HEK293 (cell line): ENCODE data around the gene ERCC1.
A peak's percentile ranks its signal among the peaks of the same experiment; 100 is the strongest.

Experiments used
- IKZF3 ChIP-seq: fragments of 450-650 bp; IDR thresholded peaks from 2 replicates; pipeline ENCODE4 v1.5.0; 2018; ENCODE audit warnings: missing biosample characterization, mild to moderate bottlenecking, missing genetic modification characterization, moderate library complexity
- SCRT2 ChIP-seq: fragments of 450-650 bp; formaldehyde crosslinking; IDR thresholded peaks from 2 replicates; pipeline ENCODE4 v1.5.1; 2016; ENCODE audit warnings: missing biosample characterization, missing genetic modification characterization
- TRIM28 ChIP-seq: IDR thresholded peaks from 2 replicates; pipeline ENCODE4 v1.6.1; 2011; ENCODE audit warnings: low read length, control low read depth, borderline replicate concordance
- ZNF133 ChIP-seq: fragments of 450-650 bp; formaldehyde crosslinking; IDR thresholded peaks from 2 replicates; pipeline ENCODE4 v1.5.1; 2016; ENCODE audit warnings: missing biosample characterization, missing genetic modification characterization
- ZNF157 ChIP-seq: fragments of 450-650 bp; formaldehyde crosslinking; IDR thresholded peaks from 2 replicates; pipeline ENCODE4 v1.5.1; 2016; ENCODE audit warnings: missing biosample characterization, missing genetic modification characterization
- ZNF274 ChIP-seq, 2 experiments: fragments of 200-500 bp in 1 of 2; fragments of 450-650 bp in 1 of 2; sonication (Bioruptor generic) in 1 of 2; formaldehyde crosslinking in 1 of 2; IDR thresholded peaks; 2 replicates each; pipeline versions ENCODE4 v1.5.1 to v1.6.1; 2014 to 2016; ENCODE audit warnings: borderline replicate concordance in 1 of 2, inconsistent platforms in 1 of 2, low read length in 1 of 2, missing biosample characterization in 1 of 2, missing genetic modification characterization in 1 of 2
- ZNF341 ChIP-seq: fragments of 450-650 bp; formaldehyde crosslinking; IDR thresholded peaks from 2 replicates; pipeline ENCODE4; 2016; ENCODE audit warnings: low read depth, missing biosample characterization, missing genetic modification characterization
- ZNF394 ChIP-seq: fragments of 450-650 bp; formaldehyde crosslinking; IDR thresholded peaks from 2 replicates; pipeline ENCODE4 v1.5.1; 2016; ENCODE audit warnings: missing biosample characterization, missing genetic modification characterization, mild to moderate bottlenecking, moderate library complexity, borderline replicate concordance
- ZNF555 ChIP-seq: fragments of 450-650 bp; formaldehyde crosslinking; conservative IDR thresholded peaks from 2 replicates; pipeline ENCODE4 v1.5.1; 2017; ENCODE audit warnings: missing biosample characterization, mild to moderate bottlenecking, missing genetic modification characterization, inconsistent platforms
- ZNF624 ChIP-seq: fragments of 450-650 bp; formaldehyde crosslinking; IDR thresholded peaks from 2 replicates; pipeline ENCODE4 v1.5.1; 2017; ENCODE audit warnings: missing biosample characterization, missing genetic modification characterization
- ZNF629 ChIP-seq: fragments of 450-650 bp; formaldehyde crosslinking; IDR thresholded peaks from 2 replicates; pipeline ENCODE4 v1.5.1; 2017; ENCODE audit warnings: missing biosample characterization, missing genetic modification characterization
- ZNF654 ChIP-seq: fragments of 450-650 bp; formaldehyde crosslinking; IDR thresholded peaks from 2 replicates; pipeline ENCODE4 v1.5.1; 2016; ENCODE audit warnings: low read depth, missing biosample characterization, missing genetic modification characterization
- ZNF777 ChIP-seq: fragments of 450-650 bp; formaldehyde crosslinking; IDR thresholded peaks from 2 replicates; pipeline ENCODE4 v1.5.1; 2017; ENCODE audit warnings: missing biosample characterization, missing genetic modification characterization, borderline replicate concordance
- TF ChIP-seq, protein P1 (sequence below): fragments of 450-650 bp; formaldehyde crosslinking; IDR thresholded peaks from 2 replicates; pipeline ENCODE4 v1.5.1; 2016; ENCODE audit warnings: missing biosample characterization, missing genetic modification characterization, borderline replicate concordance
- TF ChIP-seq, protein P2 (sequence below): fragments of 450-650 bp; IDR thresholded peaks from 2 replicates; pipeline ENCODE4 v1.5.1; 2018; ENCODE audit warnings: missing biosample characterization, missing genetic modification characterization
- TF ChIP-seq, protein P3 (sequence below): fragments of 450-650 bp; formaldehyde crosslinking; optimal IDR thresholded peaks from 2 replicates; pipeline ENCODE3; 2016; ENCODE audit warnings: missing biosample characterization, mild to moderate bottlenecking, missing genetic modification characterization
- TF ChIP-seq, protein P4 (sequence below): fragments of 450-650 bp; formaldehyde crosslinking; IDR thresholded peaks from 2 replicates; pipeline ENCODE4 v1.5.1; 2017; ENCODE audit warnings: missing biosample characterization, mild to moderate bottlenecking, missing genetic modification characterization, moderate library complexity
- TF ChIP-seq, protein P5 (sequence below): sonication (generic); formaldehyde crosslinking; IDR thresholded peaks from 2 replicates; pipeline ENCODE4 v1.8.1; 2022; ENCODE audit warnings: mild to moderate bottlenecking, moderate library complexity, missing genetic modification reagents
- TF ChIP-seq, protein P6 (sequence below): fragments of 450-650 bp; IDR thresholded peaks from 2 replicates; pipeline ENCODE4 v1.5.1; 2018; ENCODE audit warnings: missing biosample characterization, mild to moderate bottlenecking, missing genetic modification characterization
- TF ChIP-seq, protein P7 (sequence below): fragments of 450-650 bp; formaldehyde crosslinking; IDR thresholded peaks from 2 replicates; pipeline ENCODE4 v1.5.1; 2016; ENCODE audit warnings: missing biosample characterization, missing genetic modification characterization
- TF ChIP-seq, protein P8 (sequence below): fragments of 450-650 bp; formaldehyde crosslinking; IDR thresholded peaks from 2 replicates; pipeline ENCODE4 v1.5.1; 2016; ENCODE audit warnings: missing biosample characterization, missing genetic modification characterization

Gene ERCC1

DNA sequence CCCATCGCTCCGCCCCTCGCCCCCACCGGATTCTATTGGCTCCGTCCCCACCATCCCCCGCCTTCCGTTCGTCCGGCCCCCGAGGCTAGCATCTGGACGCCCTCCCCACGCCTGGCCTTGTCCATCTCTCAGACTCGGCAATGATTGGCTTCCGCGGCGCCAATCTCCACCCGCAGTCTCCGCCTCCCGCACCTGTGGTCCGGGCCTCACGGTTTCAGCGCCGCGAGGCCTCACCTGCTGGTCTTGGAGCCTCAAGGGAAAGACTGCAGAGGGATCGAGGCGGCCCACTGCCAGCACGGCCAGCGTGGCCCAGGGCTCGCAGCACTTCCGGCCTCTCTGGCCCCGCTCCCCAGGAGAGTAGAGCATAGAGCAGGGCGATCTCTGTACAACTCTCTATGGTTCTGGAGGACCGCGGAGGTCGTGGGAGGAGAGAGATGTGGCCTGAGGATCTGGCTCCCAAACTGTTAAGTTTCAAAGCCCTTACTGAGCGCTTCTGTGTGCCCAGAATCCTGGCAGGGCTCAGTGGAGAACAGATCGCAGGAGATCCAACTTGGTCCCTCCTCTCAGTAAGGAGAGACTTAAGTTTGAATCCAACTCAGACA lies at the start of gene ERCC1 (continued):
- TF ChIP-seq, protein P1, sequence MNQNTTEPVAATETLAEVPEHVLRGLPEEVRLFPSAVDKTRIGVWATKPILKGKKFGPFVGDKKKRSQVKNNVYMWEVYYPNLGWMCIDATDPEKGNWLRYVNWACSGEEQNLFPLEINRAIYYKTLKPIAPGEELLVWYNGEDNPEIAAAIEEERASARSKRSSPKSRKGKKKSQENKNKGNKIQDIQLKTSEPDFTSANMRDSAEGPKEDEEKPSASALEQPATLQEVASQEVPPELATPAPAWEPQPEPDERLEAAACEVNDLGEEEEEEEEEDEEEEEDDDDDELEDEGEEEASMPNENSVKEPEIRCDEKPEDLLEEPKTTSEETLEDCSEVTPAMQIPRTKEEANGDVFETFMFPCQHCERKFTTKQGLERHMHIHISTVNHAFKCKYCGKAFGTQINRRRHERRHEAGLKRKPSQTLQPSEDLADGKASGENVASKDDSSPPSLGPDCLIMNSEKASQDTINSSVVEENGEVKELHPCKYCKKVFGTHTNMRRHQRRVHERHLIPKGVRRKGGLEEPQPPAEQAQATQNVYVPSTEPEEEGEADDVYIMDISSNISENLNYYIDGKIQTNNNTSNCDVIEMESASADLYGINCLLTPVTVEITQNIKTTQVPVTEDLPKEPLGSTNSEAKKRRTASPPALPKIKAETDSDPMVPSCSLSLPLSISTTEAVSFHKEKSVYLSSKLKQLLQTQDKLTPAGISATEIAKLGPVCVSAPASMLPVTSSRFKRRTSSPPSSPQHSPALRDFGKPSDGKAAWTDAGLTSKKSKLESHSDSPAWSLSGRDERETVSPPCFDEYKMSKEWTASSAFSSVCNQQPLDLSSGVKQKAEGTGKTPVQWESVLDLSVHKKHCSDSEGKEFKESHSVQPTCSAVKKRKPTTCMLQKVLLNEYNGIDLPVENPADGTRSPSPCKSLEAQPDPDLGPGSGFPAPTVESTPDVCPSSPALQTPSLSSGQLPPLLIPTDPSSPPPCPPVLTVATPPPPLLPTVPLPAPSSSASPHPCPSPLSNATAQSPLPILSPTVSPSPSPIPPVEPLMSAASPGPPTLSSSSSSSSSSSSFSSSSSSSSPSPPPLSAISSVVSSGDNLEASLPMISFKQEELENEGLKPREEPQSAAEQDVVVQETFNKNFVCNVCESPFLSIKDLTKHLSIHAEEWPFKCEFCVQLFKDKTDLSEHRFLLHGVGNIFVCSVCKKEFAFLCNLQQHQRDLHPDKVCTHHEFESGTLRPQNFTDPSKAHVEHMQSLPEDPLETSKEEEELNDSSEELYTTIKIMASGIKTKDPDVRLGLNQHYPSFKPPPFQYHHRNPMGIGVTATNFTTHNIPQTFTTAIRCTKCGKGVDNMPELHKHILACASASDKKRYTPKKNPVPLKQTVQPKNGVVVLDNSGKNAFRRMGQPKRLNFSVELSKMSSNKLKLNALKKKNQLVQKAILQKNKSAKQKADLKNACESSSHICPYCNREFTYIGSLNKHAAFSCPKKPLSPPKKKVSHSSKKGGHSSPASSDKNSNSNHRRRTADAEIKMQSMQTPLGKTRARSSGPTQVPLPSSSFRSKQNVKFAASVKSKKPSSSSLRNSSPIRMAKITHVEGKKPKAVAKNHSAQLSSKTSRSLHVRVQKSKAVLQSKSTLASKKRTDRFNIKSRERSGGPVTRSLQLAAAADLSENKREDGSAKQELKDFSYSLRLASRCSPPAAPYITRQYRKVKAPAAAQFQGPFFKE (tag by site-specific recombination), result no peak
- TF ChIP-seq, protein P2, sequence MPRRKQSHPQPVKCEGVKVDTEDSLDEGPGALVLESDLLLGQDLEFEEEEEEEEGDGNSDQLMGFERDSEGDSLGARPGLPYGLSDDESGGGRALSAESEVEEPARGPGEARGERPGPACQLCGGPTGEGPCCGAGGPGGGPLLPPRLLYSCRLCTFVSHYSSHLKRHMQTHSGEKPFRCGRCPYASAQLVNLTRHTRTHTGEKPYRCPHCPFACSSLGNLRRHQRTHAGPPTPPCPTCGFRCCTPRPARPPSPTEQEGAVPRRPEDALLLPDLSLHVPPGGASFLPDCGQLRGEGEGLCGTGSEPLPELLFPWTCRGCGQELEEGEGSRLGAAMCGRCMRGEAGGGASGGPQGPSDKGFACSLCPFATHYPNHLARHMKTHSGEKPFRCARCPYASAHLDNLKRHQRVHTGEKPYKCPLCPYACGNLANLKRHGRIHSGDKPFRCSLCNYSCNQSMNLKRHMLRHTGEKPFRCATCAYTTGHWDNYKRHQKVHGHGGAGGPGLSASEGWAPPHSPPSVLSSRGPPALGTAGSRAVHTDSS (tag by site-specific recombination), result no peak
- TF ChIP-seq, protein P3, sequence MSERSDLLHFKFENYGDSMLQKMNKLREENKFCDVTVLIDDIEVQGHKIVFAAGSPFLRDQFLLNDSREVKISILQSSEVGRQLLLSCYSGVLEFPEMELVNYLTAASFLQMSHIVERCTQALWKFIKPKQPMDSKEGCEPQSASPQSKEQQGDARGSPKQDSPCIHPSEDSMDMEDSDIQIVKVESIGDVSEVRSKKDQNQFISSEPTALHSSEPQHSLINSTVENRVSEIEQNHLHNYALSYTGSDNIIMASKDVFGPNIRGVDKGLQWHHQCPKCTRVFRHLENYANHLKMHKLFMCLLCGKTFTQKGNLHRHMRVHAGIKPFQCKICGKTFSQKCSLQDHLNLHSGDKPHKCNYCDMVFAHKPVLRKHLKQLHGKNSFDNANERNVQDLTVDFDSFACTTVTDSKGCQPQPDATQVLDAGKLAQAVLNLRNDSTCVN (tag by site-specific recombination), result peak; percentile 27
- TF ChIP-seq ZNF341 (tag by site-specific recombination) (peak; percentile 87), ZNF654 (tag by site-specific recombination) (no peak), SCRT2 (tag by site-specific recombination) (peak; percentile 99), ZNF394 (tag by site-specific recombination) (no peak), ZNF133 (no peak), TRIM28 (no peak), ZNF274 (IDR thresholded peaks at IDR 0.05; ENCODE audit: low read length) (no peak), ZNF274 (tag by site-specific recombination; IDR thresholded peaks at IDR 0.05; ENCODE audit: borderline replicate concordance) (no peak), ZNF777 (tag by site-specific recombination) (no peak), ZNF624 (tag by site-specific recombination) (no peak), ZNF157 (no peak), ZNF629 (tag by site-specific recombination) (0 out of 2 replicates have a peak, but pooled peaks have one; percentile 37), ZNF555 (tag by site-specific recombination) (no peak), IKZF3 (tag by site-specific recombination) (no peak)
- TF ChIP-seq, protein P4, sequence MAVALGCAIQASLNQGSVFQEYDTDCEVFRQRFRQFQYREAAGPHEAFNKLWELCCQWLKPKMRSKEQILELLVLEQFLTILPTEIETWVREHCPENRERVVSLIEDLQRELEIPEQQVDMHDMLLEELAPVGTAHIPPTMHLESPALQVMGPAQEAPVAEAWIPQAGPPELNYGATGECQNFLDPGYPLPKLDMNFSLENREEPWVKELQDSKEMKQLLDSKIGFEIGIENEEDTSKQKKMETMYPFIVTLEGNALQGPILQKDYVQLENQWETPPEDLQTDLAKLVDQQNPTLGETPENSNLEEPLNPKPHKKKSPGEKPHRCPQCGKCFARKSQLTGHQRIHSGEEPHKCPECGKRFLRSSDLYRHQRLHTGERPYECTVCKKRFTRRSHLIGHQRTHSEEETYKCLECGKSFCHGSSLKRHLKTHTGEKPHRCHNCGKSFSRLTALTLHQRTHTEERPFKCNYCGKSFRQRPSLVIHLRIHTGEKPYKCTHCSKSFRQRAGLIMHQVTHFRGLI (tag by site-specific recombination), result peak; percentile 53
- TF ChIP-seq, protein P5, sequence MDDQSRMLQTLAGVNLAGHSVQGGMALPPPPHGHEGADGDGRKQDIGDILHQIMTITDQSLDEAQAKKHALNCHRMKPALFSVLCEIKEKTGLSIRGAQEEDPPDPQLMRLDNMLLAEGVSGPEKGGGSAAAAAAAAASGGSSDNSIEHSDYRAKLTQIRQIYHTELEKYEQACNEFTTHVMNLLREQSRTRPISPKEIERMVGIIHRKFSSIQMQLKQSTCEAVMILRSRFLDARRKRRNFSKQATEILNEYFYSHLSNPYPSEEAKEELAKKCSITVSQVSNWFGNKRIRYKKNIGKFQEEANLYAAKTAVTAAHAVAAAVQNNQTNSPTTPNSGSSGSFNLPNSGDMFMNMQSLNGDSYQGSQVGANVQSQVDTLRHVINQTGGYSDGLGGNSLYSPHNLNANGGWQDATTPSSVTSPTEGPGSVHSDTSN (CRISPR knock-in tag), result peak; percentile 92
- TF ChIP-seq, protein P6, sequence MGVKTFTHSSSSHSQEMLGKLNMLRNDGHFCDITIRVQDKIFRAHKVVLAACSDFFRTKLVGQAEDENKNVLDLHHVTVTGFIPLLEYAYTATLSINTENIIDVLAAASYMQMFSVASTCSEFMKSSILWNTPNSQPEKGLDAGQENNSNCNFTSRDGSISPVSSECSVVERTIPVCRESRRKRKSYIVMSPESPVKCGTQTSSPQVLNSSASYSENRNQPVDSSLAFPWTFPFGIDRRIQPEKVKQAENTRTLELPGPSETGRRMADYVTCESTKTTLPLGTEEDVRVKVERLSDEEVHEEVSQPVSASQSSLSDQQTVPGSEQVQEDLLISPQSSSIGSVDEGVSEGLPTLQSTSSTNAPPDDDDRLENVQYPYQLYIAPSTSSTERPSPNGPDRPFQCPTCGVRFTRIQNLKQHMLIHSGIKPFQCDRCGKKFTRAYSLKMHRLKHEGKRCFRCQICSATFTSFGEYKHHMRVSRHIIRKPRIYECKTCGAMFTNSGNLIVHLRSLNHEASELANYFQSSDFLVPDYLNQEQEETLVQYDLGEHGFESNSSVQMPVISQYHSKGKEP (tag by site-specific recombination), result no peak
- TF ChIP-seq, protein P7, sequence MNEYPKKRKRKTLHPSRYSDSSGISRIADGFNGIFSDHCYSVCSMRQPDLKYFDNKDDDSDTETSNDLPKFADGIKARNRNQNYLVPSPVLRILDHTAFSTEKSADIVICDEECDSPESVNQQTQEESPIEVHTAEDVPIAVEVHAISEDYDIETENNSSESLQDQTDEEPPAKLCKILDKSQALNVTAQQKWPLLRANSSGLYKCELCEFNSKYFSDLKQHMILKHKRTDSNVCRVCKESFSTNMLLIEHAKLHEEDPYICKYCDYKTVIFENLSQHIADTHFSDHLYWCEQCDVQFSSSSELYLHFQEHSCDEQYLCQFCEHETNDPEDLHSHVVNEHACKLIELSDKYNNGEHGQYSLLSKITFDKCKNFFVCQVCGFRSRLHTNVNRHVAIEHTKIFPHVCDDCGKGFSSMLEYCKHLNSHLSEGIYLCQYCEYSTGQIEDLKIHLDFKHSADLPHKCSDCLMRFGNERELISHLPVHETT (tag by site-specific recombination), result no peak
- TF ChIP-seq, protein P8, sequence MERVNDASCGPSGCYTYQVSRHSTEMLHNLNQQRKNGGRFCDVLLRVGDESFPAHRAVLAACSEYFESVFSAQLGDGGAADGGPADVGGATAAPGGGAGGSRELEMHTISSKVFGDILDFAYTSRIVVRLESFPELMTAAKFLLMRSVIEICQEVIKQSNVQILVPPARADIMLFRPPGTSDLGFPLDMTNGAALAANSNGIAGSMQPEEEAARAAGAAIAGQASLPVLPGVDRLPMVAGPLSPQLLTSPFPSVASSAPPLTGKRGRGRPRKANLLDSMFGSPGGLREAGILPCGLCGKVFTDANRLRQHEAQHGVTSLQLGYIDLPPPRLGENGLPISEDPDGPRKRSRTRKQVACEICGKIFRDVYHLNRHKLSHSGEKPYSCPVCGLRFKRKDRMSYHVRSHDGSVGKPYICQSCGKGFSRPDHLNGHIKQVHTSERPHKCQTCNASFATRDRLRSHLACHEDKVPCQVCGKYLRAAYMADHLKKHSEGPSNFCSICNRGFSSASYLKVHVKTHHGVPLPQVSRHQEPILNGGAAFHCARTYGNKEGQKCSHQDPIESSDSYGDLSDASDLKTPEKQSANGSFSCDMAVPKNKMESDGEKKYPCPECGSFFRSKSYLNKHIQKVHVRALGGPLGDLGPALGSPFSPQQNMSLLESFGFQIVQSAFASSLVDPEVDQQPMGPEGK, result peak; percentile 92
